ENCODE measurements around the gene C2CD2L. TPM values are rescaled to one million over a fixed set of nuclear protein-coding genes. Genes with fewer than 3 reads are reported as not detected.

The C2CD2L gene
- total and polyA plus RNA-seq, 12 donors = 6.1 to 13.7 (median 8.4) TPM

GRCh38 chr11:119107538-119108145 is 498 bp downstream of the C2CD2L start:
- no peaks in the 10 kb centered on the region for H3K9me3 ChIP-seq
- H3K27ac ChIP-seq = peak overlapping the region; percentile 1 to 91 (median 78)
- peak overlapping the region; percentile 72 to 100 (median 89) for H3K4me3 ChIP-seq
- TF ChIP-seq, protein P1, sequence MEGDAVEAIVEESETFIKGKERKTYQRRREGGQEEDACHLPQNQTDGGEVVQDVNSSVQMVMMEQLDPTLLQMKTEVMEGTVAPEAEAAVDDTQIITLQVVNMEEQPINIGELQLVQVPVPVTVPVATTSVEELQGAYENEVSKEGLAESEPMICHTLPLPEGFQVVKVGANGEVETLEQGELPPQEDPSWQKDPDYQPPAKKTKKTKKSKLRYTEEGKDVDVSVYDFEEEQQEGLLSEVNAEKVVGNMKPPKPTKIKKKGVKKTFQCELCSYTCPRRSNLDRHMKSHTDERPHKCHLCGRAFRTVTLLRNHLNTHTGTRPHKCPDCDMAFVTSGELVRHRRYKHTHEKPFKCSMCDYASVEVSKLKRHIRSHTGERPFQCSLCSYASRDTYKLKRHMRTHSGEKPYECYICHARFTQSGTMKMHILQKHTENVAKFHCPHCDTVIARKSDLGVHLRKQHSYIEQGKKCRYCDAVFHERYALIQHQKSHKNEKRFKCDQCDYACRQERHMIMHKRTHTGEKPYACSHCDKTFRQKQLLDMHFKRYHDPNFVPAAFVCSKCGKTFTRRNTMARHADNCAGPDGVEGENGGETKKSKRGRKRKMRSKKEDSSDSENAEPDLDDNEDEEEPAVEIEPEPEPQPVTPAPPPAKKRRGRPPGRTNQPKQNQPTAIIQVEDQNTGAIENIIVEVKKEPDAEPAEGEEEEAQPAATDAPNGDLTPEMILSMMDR (IDR thresholded peaks at IDR 0.05) = no peak
- intact Hi-C loops (cut with DNase I) = loop anchor here in 2 of 10 donors (10.0 kb wide), 1 partner anchor 87 kb away; no protein-coding TSS in a partner anchor
- ATAC-seq (peak in 6 of 8 donors; percentile 2 to 65 (median 16)), DNase-seq (no peak)
- 1% methylated on average over 56 to 65 of the region's 65 CpGs for WGBS, 2 donors
- H3K4me1 ChIP-seq = peaks cover 15 to 53% (median 38%) of the 10 kb centered on the region in 9 donors
- peaks cover 0 to 30% (median 6%) of the 10 kb centered on the region in 9 donors for H3K36me3 ChIP-seq
- no peaks in the 10 kb centered on the region for H3K27me3 ChIP-seq

DNA sequence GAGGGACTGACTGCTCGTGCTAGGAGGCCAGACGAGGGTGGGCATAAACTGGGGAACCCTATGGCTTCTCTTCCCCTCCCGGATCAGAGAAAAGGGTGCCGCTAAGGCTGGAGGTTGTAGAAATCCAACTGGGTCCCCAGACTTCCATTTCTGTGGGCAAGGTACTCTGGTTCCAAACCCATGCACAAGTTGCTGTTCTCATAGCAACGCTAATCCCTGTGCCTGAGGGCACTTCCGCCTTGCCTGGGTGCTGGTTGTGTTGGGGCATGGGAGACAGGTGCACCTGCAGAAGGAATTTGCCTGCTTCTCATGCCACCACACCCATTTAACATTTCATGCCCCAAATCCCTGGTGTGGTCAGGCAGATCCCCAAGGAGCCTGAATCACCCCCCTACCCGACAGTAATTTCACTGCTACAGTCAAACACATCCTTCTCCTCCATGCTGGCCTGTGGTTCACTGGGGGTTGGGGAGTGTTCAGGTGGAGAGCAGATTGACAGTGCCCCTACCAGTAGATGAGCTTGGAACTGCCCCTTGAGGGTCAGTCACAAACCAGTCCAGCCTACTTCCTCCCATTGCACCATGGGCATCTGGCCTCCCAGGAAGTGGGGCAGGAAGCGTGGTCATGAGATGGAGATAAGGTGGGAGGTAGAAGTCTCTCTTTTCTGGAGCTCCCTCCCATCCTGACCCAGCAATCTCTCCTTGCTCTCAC is 1.2 kb downstream of the C2CD2L start:
- Histone ChIP-seq H3K36me3 (peaks cover 0 to 37% (median 6%) of the 10 kb centered on the region in 9 donors), H3K27ac (peak overlapping the region in 9 of 10 donors; percentile 71 to 91 (median 80)), H3K4me3 (peak overlapping the region; percentile 72 to 100 (median 89)), H3K4me1 (peaks cover 13 to 47% (median 31%) of the 10 kb centered on the region in 9 donors), H3K27me3 (no peaks in the 10 kb centered on the region), H3K9me3 (no peaks in the 10 kb centered on the region)
- no peak for DNase-seq
- 18 to 26% methylated on average over 8 of the region's 8 CpGs for WGBS, 2 donors
- peak in 1 of 8 donors; percentile 1 for ATAC-seq
- intact Hi-C loops (cut with DNase I) = loop anchor here in 2 of 10 donors (10.0 kb wide), 1 partner anchor 86 kb away; no protein-coding TSS in a partner anchor
- TF ChIP-seq, protein P1 (IDR thresholded peaks at IDR 0.05) = no peak

GRCh38 chr11:119108857-119109221 is 1.7 kb downstream of the C2CD2L start:
- intact Hi-C loops (cut with DNase I) = loop anchor here in 2 of 10 donors (10.0 kb wide), 1 partner anchor 86 kb away; no protein-coding TSS in a partner anchor
- no peaks in the 10 kb centered on the region for H3K9me3 ChIP-seq
- peaks cover 0 to 42% (median 11%) of the 10 kb centered on the region in 9 donors for H3K36me3 ChIP-seq
- ATAC-seq (no peak), DNase-seq (no peak)
- WGBS, 2 donors = 80 to 81% methylated on average over 2 of the region's 2 CpGs
- peak overlapping the region in 4 of 10 donors; percentile 75 to 91 (median 81) for H3K27ac ChIP-seq
- peak overlapping the region in 7 of 10 donors; percentile 72 to 100 (median 89) for H3K4me3 ChIP-seq
- TF ChIP-seq, protein P1 (IDR thresholded peaks at IDR 0.05) = no peak
- H3K4me1 ChIP-seq = peaks cover 10 to 41% (median 26%) of the 10 kb centered on the region in 9 donors
- H3K27me3 ChIP-seq = no peaks in the 10 kb centered on the region

DNA sequence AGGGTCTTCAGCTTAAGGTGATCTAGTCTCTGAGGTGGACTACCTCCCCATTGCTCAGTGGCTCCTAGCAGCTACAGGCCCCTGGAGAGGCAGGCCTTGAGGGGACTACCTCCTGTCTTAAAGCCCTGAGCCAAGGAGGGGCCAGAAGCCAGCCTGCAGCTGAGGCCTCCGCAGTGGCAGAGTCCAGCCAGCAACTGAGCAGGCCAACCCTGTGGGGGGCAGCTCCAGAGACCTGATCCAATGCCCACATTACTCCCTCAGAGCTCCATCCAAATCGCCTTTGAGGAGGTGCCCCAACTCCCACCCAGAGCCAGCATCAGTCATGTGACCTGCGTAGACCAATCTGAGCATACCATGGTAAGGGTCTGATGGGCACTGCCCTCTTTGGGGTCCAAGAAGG is 2.7 kb downstream of the C2CD2L start:
- H3K4me3 ChIP-seq = no peak overlapping the region
- peaks cover 0 to 52% (median 13%) of the 10 kb centered on the region in 9 donors for H3K36me3 ChIP-seq
- no peaks in the 10 kb centered on the region for H3K27me3 ChIP-seq
- peaks cover 10 to 43% (median 24%) of the 10 kb centered on the region in 9 donors for H3K4me1 ChIP-seq
- intact Hi-C loops (cut with DNase I) = loop anchor here in 2 of 10 donors (10.0 kb wide), 1 partner anchor 85 kb away; no protein-coding TSS in a partner anchor
- H3K27ac ChIP-seq = no peak overlapping the region
- H3K9me3 ChIP-seq = no peaks in the 10 kb centered on the region
- WGBS, 2 donors = 88 to 94% methylated on average over 3 of the region's 3 CpGs
- no peak for ATAC-seq
- TF ChIP-seq, protein P1 (IDR thresholded peaks at IDR 0.05) = no peak
- DNase-seq = no peak

Data from heart right ventricle (tissue), 16 donors.